Ectodermal cell (in vitro differentiated cells): Measurements from ENCODE around the gene FNBP1L.
A peak's percentile ranks its signal among the peaks of the same experiment; 100 is the strongest.

ENCODE experiments used
- H3K27ac ChIP-seq: 2 replicates; pipeline ENCODE4 v1.7.0; 2013; ENCODE audit warnings: mild to moderate bottlenecking, low read depth, low read length; ENCODE audit not compliant: insufficient read depth, poor library complexity, severe bottlenecking
- H3K27me3 ChIP-seq: 2 replicates; pipeline ENCODE4 v1.7.0; 2013; ENCODE audit warnings: mild to moderate bottlenecking, low read length; ENCODE audit not compliant: insufficient read depth, control insufficient read depth, poor library complexity, severe bottlenecking
- H3K36me3 ChIP-seq: one replicate; pipeline ENCODE4 v1.7.0; 2013; ENCODE audit warnings: low read length; ENCODE audit not compliant: control insufficient read depth, insufficient read depth
- H3K4me1 ChIP-seq: one replicate; pipeline ENCODE4 v1.7.0; 2013; ENCODE audit warnings: low read length; ENCODE audit not compliant: control insufficient read depth, insufficient read depth
- H3K4me3 ChIP-seq: 2 replicates; pipeline ENCODE4 v1.7.0; 2013; ENCODE audit warnings: low read depth, low read length, control low read depth; ENCODE audit not compliant: insufficient read depth
- H3K9me3 ChIP-seq: 2 replicates; pipeline ENCODE4 v1.7.0; 2013; ENCODE audit warnings: mild to moderate bottlenecking, low read length, moderate library complexity; ENCODE audit not compliant: control insufficient read depth
- WGBS, 2 experiments: methylation state at CpG; one replicate each; pipeline ENCODE4 v1.1.7; 2013; ENCODE audit warnings: missing lambda C conversion rate in 2 of 2; 5-methylcytosine and 5-hydroxymethylcytosine counted together

FNBP1L gene

DNA sequence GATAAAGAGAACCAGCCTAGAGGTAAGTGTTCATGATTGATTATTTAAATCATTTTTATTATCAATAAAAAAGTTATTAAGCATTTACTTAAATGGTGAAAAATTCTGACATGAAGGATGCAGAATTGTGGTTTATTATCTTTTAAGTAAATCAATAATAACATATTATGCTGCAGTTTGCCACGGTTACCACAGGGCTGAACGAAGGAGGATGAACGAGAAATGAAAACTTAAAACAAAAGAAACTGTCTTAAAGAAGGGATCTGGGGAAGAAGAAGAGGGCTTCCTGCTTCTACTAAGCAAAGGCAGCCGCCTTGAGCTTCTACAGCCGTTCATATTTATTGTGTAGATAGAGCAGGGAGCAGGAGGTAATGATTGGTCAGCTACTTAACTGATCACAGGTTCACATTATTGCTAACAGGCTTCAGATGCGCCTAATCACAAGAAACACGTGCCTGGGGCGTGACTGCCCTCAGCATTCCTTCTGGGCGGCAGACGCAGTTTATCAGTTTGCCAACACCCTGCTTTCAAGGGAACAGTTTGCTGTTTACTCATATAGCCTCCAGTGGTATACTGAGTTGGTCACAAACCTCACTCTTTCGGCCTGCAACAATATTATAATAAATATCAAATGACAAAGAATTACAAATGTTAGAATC is 5.8 kb upstream of the FNBP1L start:
- no peaks in the 10 kb centered on the region for H3K4me1 ChIP-seq
- H3K9me3 ChIP-seq = no peaks in the 10 kb centered on the region
- no peak overlapping the region for H3K27ac ChIP-seq
- no peaks in the 10 kb centered on the region for H3K27me3 ChIP-seq
- WGBS, 2 experiments = 81 to 87% methylated on average over 10 of the region's 11 CpGs
- no peaks in the 10 kb centered on the region for H3K36me3 ChIP-seq
- no peak overlapping the region for H3K4me3 ChIP-seq

DNA sequence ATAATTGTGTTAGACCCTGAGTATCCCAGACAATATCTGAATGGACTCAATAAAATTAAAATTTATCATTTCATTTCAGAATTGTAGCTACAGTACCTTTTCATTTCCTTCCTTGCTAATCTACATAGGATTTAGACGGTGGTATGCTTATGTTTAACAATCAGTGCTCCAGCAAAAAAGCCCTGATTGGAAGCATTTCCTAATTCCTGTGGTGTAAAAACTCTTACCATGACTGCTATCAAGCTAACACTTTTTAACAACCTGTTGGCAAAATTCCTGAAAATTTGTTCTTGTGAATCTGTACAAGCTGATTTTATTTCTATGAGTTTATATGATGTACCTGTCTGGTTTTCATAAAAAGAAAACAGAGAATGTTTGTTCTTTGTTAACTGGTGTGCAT is 5.2 kb upstream of the FNBP1L start:
- Histone ChIP-seq H3K27me3 (no peaks in the 10 kb centered on the region), H3K36me3 (no peaks in the 10 kb centered on the region), H3K4me3 (no peak overlapping the region), H3K9me3 (no peaks in the 10 kb centered on the region), H3K27ac (no peak overlapping the region), H3K4me1 (no peaks in the 10 kb centered on the region)
- WGBS, 2 experiments = 70 to 88% methylated on average over 1 of the region's 1 CpG

DNA sequence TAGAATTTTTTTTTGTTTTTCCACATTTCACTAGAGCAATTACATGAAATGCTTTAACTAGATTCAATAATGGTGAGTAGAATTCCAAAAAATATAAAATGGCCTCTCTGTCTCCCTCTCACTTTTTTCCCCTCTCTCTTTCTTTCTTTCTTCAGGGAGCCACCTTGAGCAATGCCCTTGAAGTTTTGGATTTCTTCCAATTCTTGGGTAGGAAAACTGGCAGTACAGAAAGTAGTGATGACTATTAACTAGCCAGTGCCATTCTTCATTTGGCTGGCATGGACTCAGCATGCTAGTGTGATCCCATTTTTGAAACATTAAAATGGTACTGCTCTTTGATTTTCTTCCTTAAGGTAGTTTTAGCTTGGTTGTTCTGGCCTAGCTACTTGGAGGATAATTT is 4.5 kb upstream of the FNBP1L start:
- H3K27me3 ChIP-seq = no peaks in the 10 kb centered on the region
- H3K4me3 ChIP-seq = no peak overlapping the region
- H3K4me1 ChIP-seq = no peaks in the 10 kb centered on the region
- H3K27ac ChIP-seq = no peak overlapping the region
- H3K9me3 ChIP-seq = no peaks in the 10 kb centered on the region
- no peaks in the 10 kb centered on the region for H3K36me3 ChIP-seq

DNA sequence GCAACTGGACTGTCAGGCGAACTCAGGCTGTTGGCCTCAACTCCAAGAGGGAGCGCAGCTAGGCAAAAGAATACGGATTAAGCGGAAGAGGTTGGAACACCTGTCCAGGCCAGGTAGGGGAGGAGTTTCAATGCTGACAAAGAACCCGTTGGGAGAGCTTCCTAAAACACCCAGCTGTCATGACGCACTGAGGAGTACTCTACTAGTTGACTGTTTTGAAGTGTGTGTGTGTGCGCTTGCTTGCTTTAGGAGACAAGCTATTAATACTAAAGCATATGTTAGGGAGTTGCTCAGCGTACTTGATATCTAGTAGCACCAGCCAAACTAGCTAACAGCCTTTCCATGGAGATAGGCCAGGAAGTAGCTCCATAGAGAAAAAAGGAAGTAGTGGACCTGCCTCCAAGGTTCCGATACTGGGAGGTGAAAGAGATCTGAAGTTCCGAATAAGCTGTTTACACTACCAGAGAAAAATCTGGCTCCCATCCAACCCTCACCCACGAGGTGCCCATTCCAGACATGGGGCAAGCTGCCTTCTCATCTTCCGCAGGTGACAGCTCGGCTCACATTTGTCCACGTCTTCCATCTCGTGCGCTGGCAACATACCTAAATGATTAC is 974 bp upstream of the FNBP1L start:
- no peaks in the 10 kb centered on the region for H3K27me3 ChIP-seq
- no peaks in the 10 kb centered on the region for H3K9me3 ChIP-seq
- H3K36me3 ChIP-seq = no peaks in the 10 kb centered on the region
- H3K4me3 ChIP-seq = peak overlapping the region; percentile 94
- peaks cover 11% of the 10 kb centered on the region for H3K4me1 ChIP-seq
- no peak overlapping the region for H3K27ac ChIP-seq
- 90 to 94% methylated on average over 16 of the region's 16 CpGs for WGBS, 2 experiments

DNA sequence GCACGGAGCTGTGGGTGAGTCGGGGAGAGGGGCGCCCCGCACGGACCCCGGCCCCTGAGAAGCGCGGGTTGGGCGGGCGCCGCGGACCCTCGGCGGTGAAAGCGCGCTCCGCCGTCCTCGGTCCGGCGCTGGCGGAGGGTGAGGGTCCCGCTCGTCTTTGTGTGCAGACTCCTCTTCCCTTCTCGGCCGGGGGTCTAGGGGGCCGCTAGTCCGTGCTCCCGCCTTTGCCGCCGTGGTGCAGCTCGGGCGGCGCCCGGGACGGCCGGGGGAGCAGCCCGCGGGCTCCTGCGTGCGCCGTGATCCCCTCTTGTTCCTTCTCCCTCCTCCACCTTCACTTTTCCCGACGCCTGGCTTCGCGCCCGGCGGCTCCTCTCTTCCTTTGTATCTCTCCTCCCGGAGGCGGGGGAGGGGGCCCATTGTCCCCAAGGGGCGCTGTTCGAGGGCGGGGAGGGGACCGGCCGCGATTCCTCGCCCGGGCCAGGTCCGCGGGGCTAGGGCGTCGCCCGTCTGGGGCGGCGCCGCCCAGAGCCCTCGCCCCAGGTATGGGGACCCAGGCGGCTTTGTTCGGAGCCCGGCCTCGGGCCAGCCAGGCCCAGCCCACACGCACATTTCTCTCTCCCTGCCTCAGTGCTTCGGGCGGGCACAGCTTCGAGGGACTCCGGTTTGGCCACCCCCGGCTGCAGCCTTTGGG is 519 bp downstream of the FNBP1L start:
- Histone ChIP-seq H3K4me1 (peaks cover 11% of the 10 kb centered on the region), H3K36me3 (no peaks in the 10 kb centered on the region), H3K4me3 (peak overlapping the region; percentile 94), H3K27me3 (no peaks in the 10 kb centered on the region), H3K27ac (peak overlapping the region; percentile 96), H3K9me3 (no peaks in the 10 kb centered on the region)
- 0% methylated on average over 77 of the region's 77 CpGs for WGBS, 2 experiments

DNA sequence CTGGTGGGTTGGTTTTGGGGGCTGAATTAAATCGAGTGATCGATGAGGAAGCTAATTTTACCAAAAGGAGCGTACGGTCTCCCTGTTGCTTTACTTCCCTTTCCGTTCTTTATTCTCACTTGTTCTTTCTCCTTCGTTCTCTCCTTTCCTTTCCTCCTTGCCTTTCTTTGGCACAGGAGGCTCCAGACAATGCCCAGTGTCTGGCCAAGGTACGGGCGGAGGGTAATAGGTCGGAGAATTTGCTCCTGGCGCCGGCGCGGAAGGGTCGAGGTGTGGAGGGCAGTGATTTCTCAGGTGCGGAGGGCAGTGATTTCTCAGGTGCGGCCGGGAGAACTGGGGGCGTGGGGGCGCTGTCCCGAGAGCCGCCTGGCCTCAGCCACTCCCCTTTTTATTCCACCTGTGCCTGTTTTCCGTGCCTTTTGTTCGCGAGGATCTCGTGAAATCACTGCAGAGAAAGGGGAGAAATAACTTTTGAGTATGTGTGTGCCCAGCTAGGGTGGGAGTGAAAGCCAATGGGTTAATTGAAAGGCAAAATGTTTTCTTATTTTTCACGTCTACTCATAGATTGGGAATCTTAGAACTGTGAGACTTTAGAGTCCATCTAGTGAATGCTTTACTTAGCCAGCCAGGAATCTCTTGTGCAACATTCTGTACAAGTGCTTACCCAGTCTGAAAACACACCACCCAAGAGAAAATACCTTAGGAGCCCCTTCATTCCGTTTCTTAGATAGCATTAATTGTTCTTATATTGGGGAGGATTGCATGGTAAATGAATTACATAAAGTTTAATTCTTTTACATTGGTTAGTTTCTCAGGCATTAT is 1.3 kb downstream of the FNBP1L start:
- no peaks in the 10 kb centered on the region for H3K27me3 ChIP-seq
- H3K27ac ChIP-seq = peak overlapping the region; percentile 96
- no peaks in the 10 kb centered on the region for H3K9me3 ChIP-seq
- WGBS, 2 experiments = 0% methylated on average over 26 of the region's 27 CpGs
- no peaks in the 10 kb centered on the region for H3K36me3 ChIP-seq
- H3K4me3 ChIP-seq = peak overlapping the region; percentile 94
- peaks cover 11% of the 10 kb centered on the region for H3K4me1 ChIP-seq

DNA sequence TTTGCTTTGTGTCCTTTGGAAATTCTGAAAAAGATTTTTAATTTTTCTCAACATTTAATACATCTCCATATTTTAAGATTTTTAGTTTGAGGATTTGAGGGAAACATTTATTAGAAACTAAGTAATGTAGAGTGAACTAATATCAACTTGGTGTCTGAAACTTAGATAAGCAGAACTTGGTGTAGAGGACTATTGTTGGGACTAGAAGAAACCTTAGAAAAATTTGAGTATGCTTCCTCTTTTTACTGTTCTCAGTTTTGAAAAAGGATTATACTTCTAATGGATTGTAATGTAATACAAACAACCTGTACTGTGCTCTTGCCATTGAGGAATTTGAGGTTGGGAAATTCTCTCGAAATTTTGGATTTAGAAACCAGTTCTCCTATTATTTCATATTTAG is 2.4 kb downstream of the FNBP1L start:
- Histone ChIP-seq H3K9me3 (no peaks in the 10 kb centered on the region), H3K4me1 (peaks cover 11% of the 10 kb centered on the region), H3K4me3 (no peak overlapping the region), H3K27ac (no peak overlapping the region), H3K27me3 (no peaks in the 10 kb centered on the region), H3K36me3 (no peaks in the 10 kb centered on the region)
- WGBS, 2 experiments = 40% methylated on average over 1 of the region's 1 CpG; no CpG with 5 or more reads in 1 of the 2 experiments

DNA sequence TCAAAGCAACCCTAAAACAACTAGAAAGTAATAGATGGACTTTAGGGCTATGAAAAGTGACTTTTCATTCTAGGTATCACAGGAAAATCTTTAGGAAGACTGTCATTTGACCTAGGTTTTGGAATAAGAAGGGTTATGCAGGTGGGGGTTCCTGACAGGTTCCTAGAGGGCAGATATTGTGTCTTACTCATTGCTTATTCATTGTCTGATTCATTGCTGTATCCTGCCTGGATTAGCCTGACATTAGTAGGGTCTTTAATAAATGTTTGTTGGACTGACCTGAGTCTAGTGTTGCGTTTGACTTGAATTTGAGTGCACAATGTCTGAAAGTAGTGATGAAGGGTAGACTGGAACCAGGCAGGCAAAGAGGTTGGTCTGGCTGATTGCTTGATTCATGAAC is 6.0 kb downstream of the FNBP1L start:
- Histone ChIP-seq H3K27ac (no peak overlapping the region), H3K9me3 (no peaks in the 10 kb centered on the region), H3K4me3 (no peak overlapping the region), H3K4me1 (peaks cover 11% of the 10 kb centered on the region), H3K27me3 (no peaks in the 10 kb centered on the region), H3K36me3 (no peaks in the 10 kb centered on the region)
- 92 to 98% methylated on average over 1 of the region's 1 CpG for WGBS, 2 experiments

DNA sequence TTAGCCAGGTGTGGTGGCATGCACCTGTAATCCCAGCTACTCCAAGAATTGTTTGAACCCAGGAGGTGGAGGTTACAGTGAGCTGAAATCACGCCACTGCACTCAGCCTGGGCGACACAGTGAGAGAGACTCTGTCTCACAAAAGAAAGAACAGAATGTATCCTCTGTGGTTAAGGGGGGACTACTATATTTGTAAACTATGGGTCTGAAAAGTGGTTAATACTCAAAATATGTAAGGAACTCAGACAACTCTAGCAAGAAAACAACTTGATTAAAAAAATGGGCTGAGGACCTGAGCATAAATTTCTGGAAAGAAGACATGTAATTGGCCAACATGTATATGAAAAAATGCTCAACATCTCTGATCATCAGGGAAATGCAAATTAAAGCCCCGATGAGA is 11.2 kb downstream of the FNBP1L start:
- Histone ChIP-seq H3K27ac (no peak overlapping the region), H3K27me3 (no peaks in the 10 kb centered on the region), H3K9me3 (no peaks in the 10 kb centered on the region), H3K4me3 (no peak overlapping the region), H3K36me3 (no peaks in the 10 kb centered on the region), H3K4me1 (no peaks in the 10 kb centered on the region)
- 87 to 97% methylated on average over 3 of the region's 3 CpGs for WGBS, 2 experiments

DNA sequence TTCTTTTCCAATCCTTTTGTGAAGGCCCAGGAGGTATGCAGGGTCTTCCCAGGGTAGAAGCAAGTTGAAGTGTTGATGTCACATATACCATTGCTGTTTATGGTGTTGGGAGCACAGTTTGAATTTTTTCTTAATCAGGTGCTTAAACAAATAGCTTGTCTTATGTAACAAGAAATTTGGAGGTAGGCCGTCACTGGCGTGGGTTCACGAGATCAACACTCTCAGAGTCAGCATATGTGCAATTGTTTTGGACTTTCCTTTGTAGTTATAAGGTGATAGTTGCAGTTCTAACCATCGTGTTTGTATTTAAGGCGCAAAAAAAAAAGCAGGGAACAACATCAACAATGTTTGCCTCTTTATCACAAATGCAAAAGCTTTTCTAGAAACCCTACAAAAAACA is 13.3 kb downstream of the FNBP1L start:
- Histone ChIP-seq H3K27ac (no peak overlapping the region), H3K27me3 (no peaks in the 10 kb centered on the region), H3K36me3 (no peaks in the 10 kb centered on the region), H3K9me3 (no peaks in the 10 kb centered on the region), H3K4me3 (no peak overlapping the region), H3K4me1 (no peaks in the 10 kb centered on the region)
- 89 to 91% methylated on average over 5 of the region's 5 CpGs for WGBS, 2 experiments
